ENCODE data around the gene PTPN13.

The PTPN13 gene

DNA sequence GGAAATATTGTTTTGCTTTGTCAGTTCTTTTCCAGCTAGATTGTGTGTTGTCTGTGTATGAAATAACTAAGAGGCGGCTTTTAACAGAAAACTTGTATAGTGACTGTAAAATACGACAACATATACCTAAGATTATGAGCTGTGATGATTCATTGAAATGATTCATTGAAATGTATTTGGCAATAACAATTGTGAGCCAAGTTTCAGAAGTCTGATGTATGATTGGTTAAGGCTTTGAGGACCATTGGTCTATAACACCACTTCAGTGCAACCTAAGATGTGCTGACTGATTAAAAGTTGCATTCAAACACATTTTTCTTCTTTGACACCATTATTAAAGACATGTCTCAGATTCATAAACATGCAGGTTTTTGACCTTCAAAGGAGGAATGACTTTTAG, 76.6 kb downstream of the PTPN13 start:
- H3K27ac ChIP-seq = no peak overlapping the region
- H2AFZ ChIP-seq = no peak overlapping the region
- H3K27me3 ChIP-seq (ENCODE audit: control insufficient read depth, insufficient read depth, low read length) = no peaks in the 10 kb centered on the region
- H3K79me2 ChIP-seq = no peaks in the 10 kb centered on the region
- H3K4me3 ChIP-seq (ENCODE audit: low read depth, low read length) = no peak overlapping the region
- TF ChIP-seq, protein P1, sequence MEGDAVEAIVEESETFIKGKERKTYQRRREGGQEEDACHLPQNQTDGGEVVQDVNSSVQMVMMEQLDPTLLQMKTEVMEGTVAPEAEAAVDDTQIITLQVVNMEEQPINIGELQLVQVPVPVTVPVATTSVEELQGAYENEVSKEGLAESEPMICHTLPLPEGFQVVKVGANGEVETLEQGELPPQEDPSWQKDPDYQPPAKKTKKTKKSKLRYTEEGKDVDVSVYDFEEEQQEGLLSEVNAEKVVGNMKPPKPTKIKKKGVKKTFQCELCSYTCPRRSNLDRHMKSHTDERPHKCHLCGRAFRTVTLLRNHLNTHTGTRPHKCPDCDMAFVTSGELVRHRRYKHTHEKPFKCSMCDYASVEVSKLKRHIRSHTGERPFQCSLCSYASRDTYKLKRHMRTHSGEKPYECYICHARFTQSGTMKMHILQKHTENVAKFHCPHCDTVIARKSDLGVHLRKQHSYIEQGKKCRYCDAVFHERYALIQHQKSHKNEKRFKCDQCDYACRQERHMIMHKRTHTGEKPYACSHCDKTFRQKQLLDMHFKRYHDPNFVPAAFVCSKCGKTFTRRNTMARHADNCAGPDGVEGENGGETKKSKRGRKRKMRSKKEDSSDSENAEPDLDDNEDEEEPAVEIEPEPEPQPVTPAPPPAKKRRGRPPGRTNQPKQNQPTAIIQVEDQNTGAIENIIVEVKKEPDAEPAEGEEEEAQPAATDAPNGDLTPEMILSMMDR (IDR thresholded peaks at IDR 0.05) = no peak
- no peak overlapping the region for H3K4me2 ChIP-seq (ENCODE audit: low read length)
- no peaks in the 10 kb centered on the region for H3K4me1 ChIP-seq
- no peaks in the 10 kb centered on the region for H3K36me3 ChIP-seq (ENCODE audit: control insufficient read depth, insufficient read depth, low read length)
- no peaks in the 10 kb centered on the region for H3K9me3 ChIP-seq (ENCODE audit: control insufficient read depth, low read length)
- no peak overlapping the region for H3K9ac ChIP-seq

GRCh38 chr4:86675548-86675947, 81.4 kb downstream of the PTPN13 start:
- no peaks in the 10 kb centered on the region for H3K36me3 ChIP-seq (ENCODE audit: control insufficient read depth, insufficient read depth, low read length)
- no peaks in the 10 kb centered on the region for H3K27me3 ChIP-seq (ENCODE audit: control insufficient read depth, insufficient read depth, low read length)
- no peak overlapping the region for H3K4me3 ChIP-seq (ENCODE audit: low read depth, low read length)
- no peaks in the 10 kb centered on the region for H3K79me2 ChIP-seq
- TF ChIP-seq, protein P1 (IDR thresholded peaks at IDR 0.05) = no peak
- no peak overlapping the region for H2AFZ ChIP-seq
- no peaks in the 10 kb centered on the region for H3K4me1 ChIP-seq
- H3K9me3 ChIP-seq (ENCODE audit: control insufficient read depth, low read length) = no peaks in the 10 kb centered on the region
- no peak overlapping the region for H3K4me2 ChIP-seq (ENCODE audit: low read length)
- no peak overlapping the region for H3K9ac ChIP-seq
- H3K27ac ChIP-seq = no peak overlapping the region

DNA sequence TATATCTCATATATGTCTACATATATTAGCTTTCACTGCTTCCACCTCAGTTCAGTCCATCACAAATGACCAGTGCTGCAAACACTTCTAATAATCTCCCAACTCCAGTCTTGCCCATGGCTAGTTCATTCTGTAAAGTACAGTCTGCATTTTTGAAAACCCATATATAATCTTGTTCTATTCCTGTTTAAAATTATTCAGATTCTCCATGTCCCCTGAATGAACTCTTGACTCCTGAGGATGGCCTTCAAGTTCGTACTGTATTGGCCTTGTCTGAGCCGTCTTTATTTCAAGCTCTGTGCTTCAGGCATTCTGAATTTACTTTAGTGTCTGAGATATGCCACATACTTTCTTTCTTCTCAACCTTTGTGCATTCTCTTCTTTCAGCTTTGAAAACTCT, 84.7 kb downstream of the PTPN13 start:
- H3K27me3 ChIP-seq (ENCODE audit: control insufficient read depth, insufficient read depth, low read length) = no peaks in the 10 kb centered on the region

DNA sequence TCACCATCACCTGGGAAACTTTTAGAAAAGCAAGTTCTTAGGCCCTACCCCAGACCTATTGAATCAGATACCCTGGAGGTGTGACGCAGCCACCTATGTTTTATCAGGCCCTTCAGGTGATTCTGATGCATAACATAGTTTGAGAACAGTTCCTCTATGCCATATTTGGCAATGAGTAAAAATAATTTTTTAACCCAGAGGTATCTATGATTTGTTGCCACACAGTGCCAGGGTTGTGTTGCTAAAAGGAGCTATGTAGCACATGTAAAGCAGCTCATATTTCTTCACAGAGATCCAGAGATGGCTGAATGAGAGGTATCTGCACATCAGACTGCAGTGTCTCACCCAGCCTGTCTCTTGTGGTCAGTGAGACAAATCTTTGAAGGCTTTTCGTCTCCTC, 85.3 kb downstream of the PTPN13 start:
- Histone ChIP-seq H3K4me3 (ENCODE audit: low read depth, low read length) (no peak overlapping the region), H3K79me2 (no peaks in the 10 kb centered on the region), H3K36me3 (ENCODE audit: control insufficient read depth, insufficient read depth, low read length) (no peaks in the 10 kb centered on the region), H3K27me3 (ENCODE audit: control insufficient read depth, insufficient read depth, low read length) (no peaks in the 10 kb centered on the region), H3K4me1 (no peaks in the 10 kb centered on the region), H3K9me3 (ENCODE audit: control insufficient read depth, low read length) (no peaks in the 10 kb centered on the region), H2AFZ (no peak overlapping the region), H3K4me2 (ENCODE audit: low read length) (no peak overlapping the region), H3K27ac (no peak overlapping the region), H3K9ac (no peak overlapping the region)
- TF ChIP-seq, protein P1 (IDR thresholded peaks at IDR 0.05) = no peak

More for the DNA sequence above, 84.7 kb downstream of the PTPN13 start:
- Histone ChIP-seq H2AFZ (no peak overlapping the region), H3K4me1 (no peaks in the 10 kb centered on the region), H3K36me3 (ENCODE audit: control insufficient read depth, insufficient read depth, low read length) (no peaks in the 10 kb centered on the region), H3K4me3 (ENCODE audit: low read depth, low read length) (no peak overlapping the region), H3K27ac (no peak overlapping the region), H3K79me2 (no peaks in the 10 kb centered on the region), H3K9me3 (ENCODE audit: control insufficient read depth, low read length) (no peaks in the 10 kb centered on the region), H3K4me2 (ENCODE audit: low read length) (no peak overlapping the region), H3K9ac (no peak overlapping the region)
- TF ChIP-seq, protein P1 (IDR thresholded peaks at IDR 0.05) = no peak

DNA sequence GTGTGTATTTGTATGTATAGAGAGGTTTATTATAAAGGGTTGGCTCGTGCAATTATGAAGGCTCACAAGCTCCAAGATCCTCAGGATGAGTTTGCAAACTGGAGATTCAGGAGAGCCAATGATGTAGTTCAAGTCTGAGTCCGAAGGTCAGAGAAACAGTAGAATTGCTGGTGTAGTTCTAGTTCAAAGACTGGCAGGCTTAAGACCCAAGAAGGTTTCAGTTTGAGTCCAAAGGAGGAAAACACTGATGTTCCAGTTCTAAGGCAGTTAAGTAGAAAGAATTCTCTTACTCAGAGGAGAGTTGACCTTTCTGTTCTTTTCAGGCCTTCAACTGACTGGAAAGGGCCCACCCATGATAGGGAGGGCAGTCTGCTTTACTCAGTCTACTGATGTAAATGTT, 89.1 kb downstream of the PTPN13 start:
- no peak overlapping the region for H2AFZ ChIP-seq
- no peak overlapping the region for H3K9ac ChIP-seq
- H3K4me3 ChIP-seq (ENCODE audit: low read depth, low read length) = no peak overlapping the region
- no peaks in the 10 kb centered on the region for H3K36me3 ChIP-seq (ENCODE audit: control insufficient read depth, insufficient read depth, low read length)
- H3K9me3 ChIP-seq (ENCODE audit: control insufficient read depth, low read length) = no peaks in the 10 kb centered on the region
- no peaks in the 10 kb centered on the region for H3K79me2 ChIP-seq
- TF ChIP-seq, protein P1 (IDR thresholded peaks at IDR 0.05) = no peak
- H3K27me3 ChIP-seq (ENCODE audit: control insufficient read depth, insufficient read depth, low read length) = no peaks in the 10 kb centered on the region
- H3K27ac ChIP-seq = no peak overlapping the region
- H3K4me2 ChIP-seq (ENCODE audit: low read length) = no peak overlapping the region
- no peaks in the 10 kb centered on the region for H3K4me1 ChIP-seq
